A549 (cell line): ENCODE data around the gene AP2B1. TPM values are rescaled to one million over a fixed set of nuclear protein-coding genes. Genes with fewer than 3 reads are reported as not detected.

ENCODE experiments used
- ATAC-seq, 2 experiments: fragments of 200-7000 bp in 1 of 2; fragments of >200 bp in 1 of 2; cut with Nextera tagmentation in 1 of 2; cut with Tn5 transposase in 1 of 2; 3 replicates each; pipeline versions ENCODE4 v1.8.0 to v1.9.1; 2018 to 2020; ENCODE audit warnings: mild to moderate bottlenecking in 1 of 2, moderate library complexity in 1 of 2
- CTCF ChIA-PET: fragments of 300-600 bp; sonication (Branson Sonifier 250); formaldehyde crosslinking; extraction: SDS; loops from one replicate; lab custom pipeline; 2021; ENCODE audit warnings: antibody characterized with exemption, inconsistent platforms; lab: Yijun Ruan, JAX
- POLR2A ChIA-PET: fragments of 350-600 bp; formaldehyde crosslinking; extraction: SDS; loops from one replicate; lab custom pipeline; 2021; ENCODE audit warnings: antibody characterized with exemption, inconsistent platforms; lab: Yijun Ruan, JAX
- DNase-seq, 2 experiments: peaks; one replicate each; pipeline versions ENCODE4 v3.0.0 to v3.0.0-alpha.2; 2011 to 2016; ENCODE audit warnings: low read depth in 1 of 2, low spot score in 1 of 2
- FAIRE-seq: peaks from 2 replicates; lab custom pipeline; 2011; peaks lifted over from hg19 to GRCh38; lab: Jason Lieb, UNC
- H3K27ac ChIP-seq, 2 experiments: fragments of >200 bp; sonication (Bioruptor Twin); formaldehyde crosslinking; 3 replicates each; pipeline ENCODE4 v1.5.1; 2016 to 2017
- H3K4me1 ChIP-seq: fragments of >200 bp; sonication (Bioruptor Twin); formaldehyde crosslinking; 3 replicates; pipeline ENCODE4 v1.6.1; 2016
- H3K4me2 ChIP-seq: fragments of >200 bp; sonication (Bioruptor Twin); formaldehyde crosslinking; 3 replicates; pipeline ENCODE4 v1.6.1; 2016
- H3K4me3 ChIP-seq: fragments of >200 bp; sonication (Bioruptor Twin); formaldehyde crosslinking; 3 replicates; pipeline ENCODE4 v1.5.1; 2016
- H3K9me3 ChIP-seq: fragments of >200 bp; sonication (Bioruptor Twin); formaldehyde crosslinking; 3 replicates; pipeline ENCODE4 v1.6.1; 2016
- CBX2 ChIP-seq: fragments of 200-600 bp; sonication (generic); IDR thresholded peaks from 2 replicates; pipeline ENCODE4 v1.6.1; 2016; ENCODE audit warnings: low read depth, mild to moderate bottlenecking, borderline replicate concordance
- CEBPB ChIP-seq, 2 experiments: fragments of >200 bp in 1 of 2; sonication (Bioruptor Twin) in 1 of 2; formaldehyde crosslinking in 1 of 2; IDR thresholded peaks; 2 replicates each; pipeline ENCODE4 v1.6.1; 2012 to 2016
- CHD2 ChIP-seq: fragments of 150-350 bp; IDR thresholded peaks from 2 replicates; pipeline ENCODE4 v1.6.1; 2014; ENCODE audit warnings: low read length; ENCODE audit not compliant: partially characterized antibody
- CHD4 ChIP-seq: fragments of 200-600 bp; sonication (generic); IDR thresholded peaks from 2 replicates; pipeline ENCODE4 v1.6.1; 2016; ENCODE audit warnings: antibody characterized with exemption, mild to moderate bottlenecking, borderline replicate concordance
- CTCF ChIP-seq: fragments of >200 bp; sonication (Bioruptor Twin); formaldehyde crosslinking; IDR thresholded peaks from 3 replicates; pipeline ENCODE4 v1.5.1; 2016
- EHF ChIP-seq: fragments of 250-450 bp; sonication (Bioruptor Pico); IDR thresholded peaks from 2 replicates; pipeline ENCODE4 v1.5.0; 2020; ENCODE audit warnings: mild to moderate bottlenecking
- EHMT2 ChIP-seq: fragments of 200-600 bp; sonication (generic); IDR thresholded peaks from 2 replicates; pipeline ENCODE4 v1.6.1; 2016; ENCODE audit warnings: antibody characterized with exemption, low read depth, mild to moderate bottlenecking, moderate library complexity
- EP300 ChIP-seq, 2 experiments: fragments of >200 bp; sonication (Bioruptor Twin); formaldehyde crosslinking; IDR thresholded peaks; 2 replicates in 1 of 2; 3 replicates in 1 of 2; pipeline ENCODE4 v1.6.1; 2016 to 2017
- ESRRA ChIP-seq: fragments of 150-350 bp; IDR thresholded peaks from 2 replicates; pipeline ENCODE4 v1.6.1; 2014; ENCODE audit warnings: mild to moderate bottlenecking, low read length, borderline replicate concordance
- HDAC2 ChIP-seq: fragments of 200-600 bp; sonication (generic); IDR thresholded peaks from 2 replicates; pipeline ENCODE4 v1.6.1; 2016
- HEYL ChIP-seq: fragments of 250-450 bp; sonication (Bioruptor Pico); IDR thresholded peaks from 2 replicates; pipeline ENCODE4 v1.8.0; 2021; ENCODE audit warnings: mild to moderate bottlenecking, moderate library complexity
- HOXA7 ChIP-seq: fragments of 250-450 bp; sonication (Bioruptor Pico); IDR thresholded peaks from 2 replicates; pipeline ENCODE4 v1.5.0; 2020; ENCODE audit warnings: mild to moderate bottlenecking, moderate library complexity
- HOXB13 ChIP-seq: fragments of 250-450 bp; sonication (Bioruptor Pico); IDR thresholded peaks from 2 replicates; pipeline ENCODE4 v1.5.0; 2020; ENCODE audit warnings: low read depth, mild to moderate bottlenecking, moderate library complexity
- JUN ChIP-seq, 2 experiments: fragments of >200 bp; sonication (Bioruptor Twin); formaldehyde crosslinking; IDR thresholded peaks; 2 replicates in 1 of 2; 3 replicates in 1 of 2; pipeline ENCODE4 v1.6.1; 2016 to 2017
- KDM1A ChIP-seq: fragments of 200-600 bp; sonication (generic); IDR thresholded peaks from 2 replicates; pipeline ENCODE4 v1.6.1; 2016; ENCODE audit warnings: low read depth, mild to moderate bottlenecking
- MAX ChIP-seq: IDR thresholded peaks from 2 replicates; pipeline ENCODE4 v1.6.1; 2012
- MYC ChIP-seq: IDR thresholded peaks from 2 replicates; pipeline ENCODE4 v1.6.1; 2012; ENCODE audit warnings: mild to moderate bottlenecking, inconsistent platforms, low read length, improper control_type of control experiment, borderline replicate concordance
- NR3C1 ChIP-seq: fragments of >200 bp; sonication (Bioruptor Twin); formaldehyde crosslinking; IDR thresholded peaks from 3 replicates; pipeline ENCODE4 v1.6.1; 2017
- PBX3 ChIP-seq: IDR thresholded peaks from 2 replicates; pipeline ENCODE4 v1.6.1; 2012
- PHF8 ChIP-seq: fragments of 200-600 bp; sonication (generic); IDR thresholded peaks from 2 replicates; pipeline ENCODE4 v1.6.1; 2016; ENCODE audit warnings: low read depth, mild to moderate bottlenecking, antibody characterized with exemption, moderate library complexity, borderline replicate concordance
- POLR2AphosphoS2 ChIP-seq: conservative IDR thresholded peaks from 2 replicates; pipeline ENCODE4 v1.6.1; 2012; ENCODE audit warnings: low read length, improper control_type of control experiment, inconsistent platforms
- RARB ChIP-seq: fragments of 250-450 bp; sonication (Bioruptor Pico); IDR thresholded peaks from 2 replicates; pipeline ENCODE4 v1.8.0; 2021; ENCODE audit warnings: mild to moderate bottlenecking, moderate library complexity
- RCOR1 ChIP-seq: fragments of 150-350 bp; IDR thresholded peaks from 2 replicates; pipeline ENCODE4 v1.6.1; 2014; ENCODE audit warnings: antibody characterized with exemption, low read length, low read depth
- RNF2 ChIP-seq: fragments of 200-600 bp; sonication (generic); IDR thresholded peaks from 2 replicates; pipeline ENCODE4 v1.6.1; 2016; ENCODE audit warnings: low read depth, mild to moderate bottlenecking, antibody characterized with exemption, moderate library complexity, borderline replicate concordance
- TFCP2L1 ChIP-seq: fragments of 250-450 bp; sonication (Bioruptor Pico); IDR thresholded peaks from 2 replicates; pipeline ENCODE4 v1.5.0; 2021; ENCODE audit warnings: mild to moderate bottlenecking
- ZC3H11A ChIP-seq: fragments of 450-650 bp; IDR thresholded peaks from 2 replicates; pipeline ENCODE4 v1.6.1; 2014; ENCODE audit warnings: antibody characterized with exemption, mild to moderate bottlenecking
- ZSCAN20 ChIP-seq: fragments of 250-450 bp; sonication (Bioruptor Pico); IDR thresholded peaks from 2 replicates; pipeline ENCODE4 v1.8.0; 2022; ENCODE audit warnings: mild to moderate bottlenecking, moderate library complexity
- WGBS: methylation state at CpG from one replicate; pipeline ENCODE4 v1.1.6; 2017; ENCODE audit errors: missing lambda C conversion rate; 5-methylcytosine and 5-hydroxymethylcytosine counted together
- polyA plus RNA-seq, 4 experiments: library from polyadenylated mRNA; depleted of rRNA in 3 of 4; stranded (reverse); fragments of >200 nt; fragmentation: RNase III in 1 of 4; extraction: RNeasy Plus Mini Kit Qiagen cat#74134 plus additional on column Dnase treatment in 1 of 4; gene quantifications; 2 replicates in 3 of 4; 3 replicates in 1 of 4; pipeline ENCODE4 v1.2.3, GENCODE V29; 2011 to 2017

AP2B1 gene
- polyA plus RNA-seq, 2 of the 4 experiments (the other 2 are of a cell fraction) = 110 to 278 TPM

GRCh38 chr17:35568561-35568960 is 18.6 kb upstream of the AP2B1 start:
- Histone ChIP-seq H3K4me3 (peak overlapping the region; percentile 71), H3K4me2 (peak overlapping the region; percentile 72), H3K27ac (peak overlapping the region; percentile 74 to 81), H3K4me1 (peaks cover 18% of the 10 kb centered on the region), H3K9me3 (no peaks in the 10 kb centered on the region)
- 14% methylated on average over 15 of the region's 15 CpGs for WGBS
- peak; percentile 54 to 60 for DNase-seq
- TF ChIP-seq PBX3 = no peak
- TF ChIP-seq ESRRA = no peak
- TF ChIP-seq HDAC2 = no peak
- no peak for TF ChIP-seq CHD4
- no peak for TF ChIP-seq EHF (CRISPR knock-in tag)
- TF ChIP-seq KDM1A = no peak
- TF ChIP-seq RNF2 = no peak
- TF ChIP-seq MAX = 0 out of 2 replicates have a peak, but pooled peaks have one; percentile 39
- TF ChIP-seq JUN (IDR thresholded peaks at IDR 0.05) = no peak
- no peak for TF ChIP-seq EHMT2
- no peak for TF ChIP-seq RARB (CRISPR knock-in tag)
- TF ChIP-seq PHF8 = no peak
- 0 out of 4 replicates have a peak, but pooled peaks of 1 of the 2 experiments have one; percentile 29 for TF ChIP-seq CEBPB (IDR thresholded peaks at IDR 0.05)
- 0 out of 2 replicates have a peak, but pooled peaks have one; percentile 48 for TF ChIP-seq HOXA7 (CRISPR knock-in tag)
- ChIA-PET POLR2A (interaction anchor here (0.5 to 2.8 kb wide), 11 partner anchors 8 to 425 kb away, joined by 3 to 31 read pairs (median 4); partner anchors contain the start of genes AP2B1 and PEX12), CTCF (interaction anchor here (1.0 to 4.0 kb wide), 4 partner anchors 10 to 179 kb away, joined by 3 to 14 read pairs (median 8); partner anchors contain the start of gene PEX12)
- ATAC-seq = peak; percentile 78 to 85
- FAIRE-seq = peak; percentile 36

GRCh38 chr17:35569405-35569804 is 17.7 kb upstream of the AP2B1 start:
- DNase-seq = no peak
- ChIA-PET POLR2A (interaction anchor here (0.7 to 2.8 kb wide), 2 partner anchors 10 to 194 kb away, joined by 4 to 31 read pairs; partner anchors contain the start of gene PEX12), CTCF (interaction anchor here (1.0 to 4.0 kb wide), 3 partner anchors 9 to 178 kb away, joined by 4 to 14 read pairs (median 11); partner anchors contain the start of gene PEX12)
- WGBS = 91% methylated on average over 2 of the region's 2 CpGs
- Histone ChIP-seq H3K4me3 (no peak overlapping the region; the same call in 2 of the 3 replicates), H3K9me3 (no peaks in the 10 kb centered on the region), H3K4me1 (peaks cover 18% of the 10 kb centered on the region), H3K27ac (no peak overlapping the region), H3K4me2 (peak overlapping the region; percentile 72)
- no peak for ATAC-seq
- no peak for FAIRE-seq
- TF ChIP-seq ZC3H11A (no peak), CTCF (no peak), TFCP2L1 (CRISPR knock-in tag) (no peak), EHMT2 (no peak), HEYL (CRISPR knock-in tag) (no peak), HOXB13 (CRISPR knock-in tag) (no peak), ZSCAN20 (no peak), RCOR1 (no peak), MYC (no peak), NR3C1 (no peak), CBX2 (no peak), POLR2AphosphoS2 (no peak), PHF8 (no peak), RARB (CRISPR knock-in tag) (no peak), CHD2 (no peak), JUN (IDR thresholded peaks at IDR 0.05) (no peak), EP300 (IDR thresholded peaks at IDR 0.05) (no peak), HDAC2 (no peak)
